HG02610 (cell line): ENCODE measurements around the gene CALU.

ENCODE experiments used
- ATAC-seq: cut with Tn5 transposase; IDR thresholded peaks from one replicate; pipeline ENCODE4 v1.9.1; 2021; ENCODE audit warnings: mild to moderate bottlenecking, moderate library complexity; ENCODE audit not compliant: unreplicated experiment

The CALU gene

GRCh38 chr7:128809363-128809762 lies 70.2 kb downstream of the CALU start:
- ATAC-seq, result no peak

- no peak for ATAC-seq
Measured at GRCh38 chr7:128810473-128810872, 71.3 kb downstream of the CALU start.

- no peak for ATAC-seq
Measured at GRCh38 chr7:128810997-128811396, 71.8 kb downstream of the CALU start.

GRCh38 chr7:128811631-128812430 lies 72.7 kb downstream of the CALU start:
- no peak for ATAC-seq

- no peak for ATAC-seq
Measured at GRCh38 chr7:128812514-128813168, 73.5 kb downstream of the CALU start.

- ATAC-seq, result no peak
Measured at GRCh38 chr7:128814499-128814898, 75.3 kb downstream of the CALU start.

- ATAC-seq, result no peak
Measured at GRCh38 chr7:128815289-128815942, 76.3 kb downstream of the CALU start.

- ATAC-seq, result no peak
Measured at GRCh38 chr7:128818694-128819093, 79.5 kb downstream of the CALU start.
